Peyer's patch (tissue), 4 donors: ENCODE data around the gene MACROD2. TPM values are rescaled to one million over a fixed set of nuclear protein-coding genes. Genes with fewer than 3 reads are reported as not detected.

ENCODE experiments used
- DNase-seq, 3 donors: peaks; one replicate each; pipeline ENCODE4 v3.0.0-alpha.2; 2017 to 2019
- H3K27ac ChIP-seq, 4 donors: fragments of 200-600 bp; sonication (generic); one replicate each; pipeline ENCODE4 v1.5.1; 2016 to 2019
- H3K27me3 ChIP-seq, 2 donors: fragments of 200-600 bp; sonication (generic); one replicate each; pipeline ENCODE4 v1.5.1; 2019
- H3K36me3 ChIP-seq, 3 donors: fragments of 200-600 bp; sonication (generic); one replicate each; pipeline ENCODE4 v1.5.1; 2016 to 2019
- H3K4me1 ChIP-seq, 4 donors: fragments of 200-600 bp; sonication (generic); one replicate each; pipeline ENCODE4 v1.5.1; 2016 to 2019
- H3K4me3 ChIP-seq, 4 donors: fragments of 200-600 bp; sonication (generic); 1 replicate in 3 of 4; 2 replicates in 1 of 4; pipeline ENCODE4 v1.5.1; 2016 to 2019; ENCODE audit warnings: mild to moderate bottlenecking in 1 of 4
- H3K9me3 ChIP-seq, 4 donors: fragments of 200-600 bp; sonication (generic); one replicate each; pipeline ENCODE4 v1.5.1; 2016 to 2019; ENCODE audit warnings: mild to moderate bottlenecking in 1 of 4
- CTCF ChIP-seq, 6 experiments: fragments of 450-650 bp in 4 of 6; fragments of 200-600 bp in 2 of 6; sonication (generic) in 1 of 6; IDR thresholded peaks; one replicate each; pipeline ENCODE4 v1.5.1; 2017 to 2019; ENCODE audit warnings: antibody characterized with exemption in 6 of 6, mild to moderate bottlenecking in 3 of 6, moderate library complexity in 1 of 6
- POLR2A ChIP-seq, 2 donors: fragments of 450-650 bp; IDR thresholded peaks; one replicate each; pipeline ENCODE4 v1.5.1; 2017; ENCODE audit warnings: antibody characterized with exemption in 2 of 2, mild to moderate bottlenecking in 2 of 2, moderate library complexity in 2 of 2
- total RNA-seq, 4 donors: library from RNA; depleted of rRNA; stranded (reverse); fragments of >200 nt; gene quantifications; one replicate each; pipeline ENCODE4 v1.1.0, GENCODE V29; 2016

Gene MACROD2
- total RNA-seq, 4 donors from 2014 or later, result 2.5 to 10.7 (median 6.5) TPM

- DNase-seq, result no peak
- Histone ChIP-seq H3K27ac (no peak overlapping the region), H3K4me1 (no peaks in the 10 kb centered on the region), H3K36me3 (no peaks in the 10 kb centered on the region), H3K4me3 (no peak overlapping the region), H3K27me3 (no peaks in the 10 kb centered on the region), H3K9me3 (no peaks in the 10 kb centered on the region)
- TF ChIP-seq POLR2A (IDR thresholded peaks at IDR 0.05) (no peak), CTCF (IDR thresholded peaks at IDR 0.05) (no peak)
Observed at GRCh38 chr20:14494355-14494754, 499.0 kb downstream of the MACROD2 start.

DNA sequence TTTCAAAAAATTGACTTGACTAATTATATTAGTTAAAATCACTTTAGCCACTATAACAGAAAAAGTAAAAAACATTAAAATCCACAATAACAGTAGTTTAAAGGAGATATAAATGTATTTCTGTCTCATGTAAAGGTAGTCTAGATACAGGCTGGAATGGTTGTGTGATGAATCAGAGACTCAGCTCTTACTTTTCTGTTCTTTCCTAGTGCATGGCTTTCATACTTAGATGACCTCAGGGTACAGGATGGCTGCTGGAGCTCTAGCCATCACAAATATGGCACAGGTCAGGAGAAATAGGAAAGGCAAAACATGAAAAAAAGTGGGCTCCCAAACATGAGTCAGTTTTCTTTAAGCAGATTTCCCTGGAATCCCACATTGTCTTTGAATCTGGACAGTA, 499.8 kb downstream of the MACROD2 start:
- DNase-seq, result no peak
- TF ChIP-seq CTCF (IDR thresholded peaks at IDR 0.05) (no peak), POLR2A (IDR thresholded peaks at IDR 0.05) (no peak)
- Histone ChIP-seq H3K27me3 (no peaks in the 10 kb centered on the region), H3K4me1 (no peaks in the 10 kb centered on the region), H3K4me3 (no peak overlapping the region), H3K27ac (no peak overlapping the region), H3K9me3 (no peaks in the 10 kb centered on the region), H3K36me3 (no peaks in the 10 kb centered on the region)

DNA sequence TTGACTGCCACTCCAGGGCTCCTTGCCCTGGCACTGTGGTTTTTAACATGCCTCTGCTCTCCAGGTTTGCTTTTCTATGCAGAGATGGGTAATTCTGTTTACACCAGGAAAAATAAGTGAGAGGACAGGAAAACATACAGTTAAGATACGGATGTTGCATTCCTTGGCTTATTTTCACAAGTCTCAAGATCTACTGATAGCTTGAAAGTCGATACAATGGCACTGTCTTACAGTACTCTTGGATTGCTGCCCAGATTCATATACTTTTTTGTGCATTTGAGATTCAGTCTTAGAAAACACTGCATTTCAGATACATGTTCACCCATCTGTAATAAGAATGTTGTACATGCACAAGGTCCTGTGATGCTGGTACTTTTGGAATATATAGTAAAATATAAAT, 501.7 kb downstream of the MACROD2 start:
- TF ChIP-seq POLR2A (IDR thresholded peaks at IDR 0.05) (no peak), CTCF (IDR thresholded peaks at IDR 0.05) (no peak)
- H3K9me3 ChIP-seq, result no peaks in the 10 kb centered on the region
- H3K4me1 ChIP-seq, result no peaks in the 10 kb centered on the region
- DNase-seq, result no peak
- no peaks in the 10 kb centered on the region for H3K36me3 ChIP-seq
- H3K4me3 ChIP-seq, result no peak overlapping the region
- no peak overlapping the region for H3K27ac ChIP-seq
- H3K27me3 ChIP-seq, result no peaks in the 10 kb centered on the region

DNA sequence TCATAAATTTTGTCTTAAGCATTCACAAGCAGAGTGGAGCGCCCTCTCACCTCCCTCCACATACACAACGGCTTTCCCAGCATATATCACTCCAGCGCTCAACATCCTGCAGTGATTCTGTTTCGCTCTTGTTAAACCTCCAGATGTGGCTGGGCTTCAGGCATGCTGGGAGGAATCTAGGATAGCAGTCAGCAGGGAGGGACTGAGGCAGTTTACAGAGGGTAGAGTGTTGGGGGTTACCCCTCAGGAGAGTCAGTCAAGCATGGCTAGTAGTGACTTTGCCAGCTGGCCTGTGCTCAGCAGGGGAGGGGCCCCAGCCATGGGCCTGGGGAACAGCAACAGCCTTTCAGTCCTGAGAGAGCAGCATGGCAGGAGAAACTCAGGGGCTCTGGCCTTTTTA, 503.5 kb downstream of the MACROD2 start:
- Histone ChIP-seq H3K9me3 (no peaks in the 10 kb centered on the region), H3K27ac (no peak overlapping the region), H3K36me3 (no peaks in the 10 kb centered on the region), H3K4me1 (no peaks in the 10 kb centered on the region), H3K27me3 (no peaks in the 10 kb centered on the region), H3K4me3 (no peak overlapping the region)
- no peak for TF ChIP-seq CTCF (IDR thresholded peaks at IDR 0.05)
- TF ChIP-seq POLR2A (IDR thresholded peaks at IDR 0.05), result no peak
- no peak for DNase-seq

GRCh38 chr20:14505476-14505875, 510.2 kb downstream of the MACROD2 start:
- H3K27me3 ChIP-seq, result no peaks in the 10 kb centered on the region
- H3K4me1 ChIP-seq, result no peaks in the 10 kb centered on the region
- no peak for DNase-seq
- no peak overlapping the region for H3K4me3 ChIP-seq
- no peaks in the 10 kb centered on the region for H3K9me3 ChIP-seq
- TF ChIP-seq POLR2A (IDR thresholded peaks at IDR 0.05), result no peak
- no peak for TF ChIP-seq CTCF (IDR thresholded peaks at IDR 0.05)
- H3K36me3 ChIP-seq, result no peaks in the 10 kb centered on the region
- H3K27ac ChIP-seq, result no peak overlapping the region

GRCh38 chr20:14507711-14508110, 512.4 kb downstream of the MACROD2 start:
- Histone ChIP-seq H3K9me3 (no peaks in the 10 kb centered on the region), H3K4me1 (no peaks in the 10 kb centered on the region), H3K27ac (no peak overlapping the region), H3K4me3 (no peak overlapping the region), H3K27me3 (no peaks in the 10 kb centered on the region), H3K36me3 (no peaks in the 10 kb centered on the region)
- no peak for DNase-seq
- no peak for TF ChIP-seq CTCF (IDR thresholded peaks at IDR 0.05)
- TF ChIP-seq POLR2A (IDR thresholded peaks at IDR 0.05), result no peak
